Measurements from ENCODE around the gene ULK3.

DNA sequence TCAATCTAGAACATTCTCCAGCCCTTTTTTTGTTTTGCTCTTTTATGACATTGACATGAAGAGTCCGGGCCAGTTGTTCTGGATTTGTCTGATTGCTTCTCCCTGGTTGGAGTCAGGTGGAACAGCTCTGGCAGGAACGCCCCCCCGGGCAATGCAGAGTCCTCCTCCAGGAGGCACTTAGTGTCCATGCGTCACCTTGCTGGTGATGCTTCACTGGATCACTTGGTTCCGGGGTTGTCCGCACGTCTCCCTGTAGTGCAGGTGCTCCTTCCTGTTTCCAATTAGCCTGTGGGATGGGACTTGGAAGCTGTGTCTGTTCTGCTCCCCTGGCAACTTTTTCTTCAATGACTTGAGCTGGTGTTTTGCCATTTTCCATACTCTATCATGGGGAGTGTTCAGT lies 51.3 kb downstream of the ULK3 start:
- TF ChIP-seq POLR2A (IDR thresholded peaks at IDR 0.05; ENCODE audit: low read depth, low read length) (peak; percentile 42; the same call in 1 of the 2 replicates), MXI1 (IDR thresholded peaks at IDR 0.05; ENCODE audit: low read depth, low read length) (0 out of 2 replicates have a peak, but pooled peaks have one; percentile 13), FOS (IDR thresholded peaks at IDR 0.05; ENCODE audit: borderline replicate concordance, extremely low read depth, insufficient read length) (no peak), EED (IDR thresholded peaks at IDR 0.05; ENCODE audit: low read depth) (peak; percentile 77), CREB1 (IDR thresholded peaks at IDR 0.05; ENCODE audit: low read depth) (no peak), NFYB (IDR thresholded peaks at IDR 0.05; ENCODE audit: insufficient read depth, low read depth, low read length) (no peak), ZSCAN29 (IDR thresholded peaks at IDR 0.05) (no peak), TARDBP (IDR thresholded peaks at IDR 0.05; ENCODE audit: borderline replicate concordance) (no peak)
- TF ChIP-seq, protein P1, sequence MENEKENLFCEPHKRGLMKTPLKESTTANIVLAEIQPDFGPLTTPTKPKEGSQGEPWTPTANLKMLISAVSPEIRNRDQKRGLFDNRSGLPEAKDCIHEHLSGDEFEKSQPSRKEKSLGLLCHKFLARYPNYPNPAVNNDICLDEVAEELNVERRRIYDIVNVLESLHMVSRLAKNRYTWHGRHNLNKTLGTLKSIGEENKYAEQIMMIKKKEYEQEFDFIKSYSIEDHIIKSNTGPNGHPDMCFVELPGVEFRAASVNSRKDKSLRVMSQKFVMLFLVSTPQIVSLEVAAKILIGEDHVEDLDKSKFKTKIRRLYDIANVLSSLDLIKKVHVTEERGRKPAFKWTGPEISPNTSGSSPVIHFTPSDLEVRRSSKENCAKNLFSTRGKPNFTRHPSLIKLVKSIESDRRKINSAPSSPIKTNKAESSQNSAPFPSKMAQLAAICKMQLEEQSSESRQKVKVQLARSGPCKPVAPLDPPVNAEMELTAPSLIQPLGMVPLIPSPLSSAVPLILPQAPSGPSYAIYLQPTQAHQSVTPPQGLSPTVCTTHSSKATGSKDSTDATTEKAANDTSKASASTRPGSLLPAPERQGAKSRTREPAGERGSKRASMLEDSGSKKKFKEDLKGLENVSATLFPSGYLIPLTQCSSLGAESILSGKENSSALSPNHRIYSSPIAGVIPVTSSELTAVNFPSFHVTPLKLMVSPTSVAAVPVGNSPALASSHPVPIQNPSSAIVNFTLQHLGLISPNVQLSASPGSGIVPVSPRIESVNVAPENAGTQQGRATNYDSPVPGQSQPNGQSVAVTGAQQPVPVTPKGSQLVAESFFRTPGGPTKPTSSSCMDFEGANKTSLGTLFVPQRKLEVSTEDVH (IDR thresholded peaks at IDR 0.05; ENCODE audit: low read depth, partially characterized antibody) = no peak
- TF ChIP-seq, protein P2, sequence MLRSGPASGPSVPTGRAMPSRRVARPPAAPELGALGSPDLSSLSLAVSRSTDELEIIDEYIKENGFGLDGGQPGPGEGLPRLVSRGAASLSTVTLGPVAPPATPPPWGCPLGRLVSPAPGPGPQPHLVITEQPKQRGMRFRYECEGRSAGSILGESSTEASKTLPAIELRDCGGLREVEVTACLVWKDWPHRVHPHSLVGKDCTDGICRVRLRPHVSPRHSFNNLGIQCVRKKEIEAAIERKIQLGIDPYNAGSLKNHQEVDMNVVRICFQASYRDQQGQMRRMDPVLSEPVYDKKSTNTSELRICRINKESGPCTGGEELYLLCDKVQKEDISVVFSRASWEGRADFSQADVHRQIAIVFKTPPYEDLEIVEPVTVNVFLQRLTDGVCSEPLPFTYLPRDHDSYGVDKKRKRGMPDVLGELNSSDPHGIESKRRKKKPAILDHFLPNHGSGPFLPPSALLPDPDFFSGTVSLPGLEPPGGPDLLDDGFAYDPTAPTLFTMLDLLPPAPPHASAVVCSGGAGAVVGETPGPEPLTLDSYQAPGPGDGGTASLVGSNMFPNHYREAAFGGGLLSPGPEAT (IDR thresholded peaks at IDR 0.05; ENCODE audit: low read depth) = 0 out of 2 replicates have a peak, but pooled peaks have one; percentile 45

Data from GM12878 (cell line).